ENCODE data around the gene TNN.
A peak's percentile ranks its signal among the peaks of the same experiment; 100 is the strongest.

TNN gene

GRCh38 chr1:175134500-175134899 is 66.9 kb downstream of the TNN start:
- Histone ChIP-seq H3K9me3 (ENCODE audit: control insufficient read depth in 5 of 5, low read length in 5 of 5) (no peaks in the 10 kb centered on the region), H3K36me3 (ENCODE audit: control insufficient read depth in 5 of 5, insufficient read depth in 5 of 5, low read length in 5 of 5) (no peaks in the 10 kb centered on the region), H3K9ac (ENCODE audit: low read length in 5 of 5) (no peak overlapping the region), H3K4me3 (ENCODE audit: low read depth in 1 of 5, low read length in 5 of 5) (no peak overlapping the region), H3K27me3 (ENCODE audit: control insufficient read depth in 5 of 5, insufficient read depth in 4 of 5, low read length in 5 of 5) (no peaks in the 10 kb centered on the region), H3K4me1 (ENCODE audit: control insufficient read depth in 5 of 5, insufficient read depth in 5 of 5, low read length in 5 of 5) (peaks cover 6 to 49% (median 38%) of the 10 kb centered on the region in 5 donors), H3K27ac (ENCODE audit: low read depth, low read length) (no peak overlapping the region)

GRCh38 chr1:175136246-175136645 is 68.6 kb downstream of the TNN start:
- no peak overlapping the region for H3K27ac ChIP-seq (ENCODE audit: low read depth, low read length)
- H3K27me3 ChIP-seq (ENCODE audit: control insufficient read depth in 5 of 5, insufficient read depth in 4 of 5, low read length in 5 of 5), result no peaks in the 10 kb centered on the region
- H3K9me3 ChIP-seq (ENCODE audit: control insufficient read depth in 5 of 5, low read length in 5 of 5), result no peaks in the 10 kb centered on the region
- H3K9ac ChIP-seq (ENCODE audit: low read length in 5 of 5), result no peak overlapping the region
- no peak overlapping the region for H3K4me3 ChIP-seq (ENCODE audit: low read depth in 1 of 5, low read length in 5 of 5)
- H3K4me1 ChIP-seq (ENCODE audit: control insufficient read depth in 5 of 5, insufficient read depth in 5 of 5, low read length in 5 of 5), result peaks cover 3 to 38% (median 24%) of the 10 kb centered on the region in 5 donors
- no peaks in the 10 kb centered on the region for H3K36me3 ChIP-seq (ENCODE audit: control insufficient read depth in 5 of 5, insufficient read depth in 5 of 5, low read length in 5 of 5)

- Histone ChIP-seq H3K4me1 (ENCODE audit: control insufficient read depth in 5 of 5, insufficient read depth in 5 of 5, low read length in 5 of 5) (peaks cover 0 to 36% (median 17%) of the 10 kb centered on the region in 5 donors), H3K4me3 (ENCODE audit: low read depth in 1 of 5, low read length in 5 of 5) (no peak overlapping the region), H3K9me3 (ENCODE audit: control insufficient read depth in 5 of 5, low read length in 5 of 5) (no peaks in the 10 kb centered on the region), H3K36me3 (ENCODE audit: control insufficient read depth in 5 of 5, insufficient read depth in 5 of 5, low read length in 5 of 5) (no peaks in the 10 kb centered on the region), H3K27me3 (ENCODE audit: control insufficient read depth in 5 of 5, insufficient read depth in 4 of 5, low read length in 5 of 5) (no peaks in the 10 kb centered on the region), H3K27ac (ENCODE audit: low read depth, low read length) (peak overlapping the region; percentile 57), H3K9ac (ENCODE audit: low read length in 5 of 5) (no peak overlapping the region)
Measured at GRCh38 chr1:175137369-175137768, 69.7 kb downstream of the TNN start.

GRCh38 chr1:175138579-175138978 is 70.9 kb downstream of the TNN start:
- Histone ChIP-seq H3K9ac (ENCODE audit: low read length in 5 of 5) (no peak overlapping the region), H3K36me3 (ENCODE audit: control insufficient read depth in 5 of 5, insufficient read depth in 5 of 5, low read length in 5 of 5) (no peaks in the 10 kb centered on the region), H3K4me3 (ENCODE audit: low read depth in 1 of 5, low read length in 5 of 5) (no peak overlapping the region), H3K27ac (ENCODE audit: low read depth, low read length) (no peak overlapping the region), H3K27me3 (ENCODE audit: control insufficient read depth in 5 of 5, insufficient read depth in 4 of 5, low read length in 5 of 5) (no peaks in the 10 kb centered on the region), H3K9me3 (ENCODE audit: control insufficient read depth in 5 of 5, low read length in 5 of 5) (no peaks in the 10 kb centered on the region), H3K4me1 (ENCODE audit: control insufficient read depth in 5 of 5, insufficient read depth in 5 of 5, low read length in 5 of 5) (peaks cover 0 to 32% (median 17%) of the 10 kb centered on the region in 5 donors)

- Histone ChIP-seq H3K27ac (ENCODE audit: low read depth, low read length) (no peak overlapping the region), H3K9ac (ENCODE audit: low read length in 5 of 5) (no peak overlapping the region), H3K9me3 (ENCODE audit: control insufficient read depth in 5 of 5, low read length in 5 of 5) (no peaks in the 10 kb centered on the region), H3K27me3 (ENCODE audit: control insufficient read depth in 5 of 5, insufficient read depth in 4 of 5, low read length in 5 of 5) (no peaks in the 10 kb centered on the region), H3K4me3 (ENCODE audit: low read depth in 1 of 5, low read length in 5 of 5) (no peak overlapping the region), H3K36me3 (ENCODE audit: control insufficient read depth in 5 of 5, insufficient read depth in 5 of 5, low read length in 5 of 5) (peaks cover 0 to 5% (median 0%) of the 10 kb centered on the region in 5 donors), H3K4me1 (ENCODE audit: control insufficient read depth in 5 of 5, insufficient read depth in 5 of 5, low read length in 5 of 5) (peaks cover 0 to 4% (median 0%) of the 10 kb centered on the region in 5 donors)
Measured at GRCh38 chr1:175145899-175146528, 78.4 kb downstream of the TNN start.

GRCh38 chr1:175146529-175147213 is 79.0 kb downstream of the TNN start:
- H3K27ac ChIP-seq (ENCODE audit: low read depth, low read length), result no peak overlapping the region
- H3K9ac ChIP-seq (ENCODE audit: low read length in 5 of 5), result no peak overlapping the region
- H3K27me3 ChIP-seq (ENCODE audit: control insufficient read depth in 5 of 5, insufficient read depth in 4 of 5, low read length in 5 of 5), result no peaks in the 10 kb centered on the region
- H3K4me1 ChIP-seq (ENCODE audit: control insufficient read depth in 5 of 5, insufficient read depth in 5 of 5, low read length in 5 of 5), result peaks cover 0 to 4% (median under 1%) of the 10 kb centered on the region in 5 donors
- H3K4me3 ChIP-seq (ENCODE audit: low read depth in 1 of 5, low read length in 5 of 5), result no peak overlapping the region
- H3K9me3 ChIP-seq (ENCODE audit: control insufficient read depth in 5 of 5, low read length in 5 of 5), result no peaks in the 10 kb centered on the region
- H3K36me3 ChIP-seq (ENCODE audit: control insufficient read depth in 5 of 5, insufficient read depth in 5 of 5, low read length in 5 of 5), result peaks cover 0 to 5% (median 0%) of the 10 kb centered on the region in 5 donors

- Histone ChIP-seq H3K27me3 (ENCODE audit: control insufficient read depth in 5 of 5, insufficient read depth in 4 of 5, low read length in 5 of 5) (no peaks in the 10 kb centered on the region), H3K9ac (ENCODE audit: low read length in 5 of 5) (no peak overlapping the region), H3K4me3 (ENCODE audit: low read depth in 1 of 5, low read length in 5 of 5) (no peak overlapping the region), H3K27ac (ENCODE audit: low read depth, low read length) (no peak overlapping the region), H3K36me3 (ENCODE audit: control insufficient read depth in 5 of 5, insufficient read depth in 5 of 5, low read length in 5 of 5) (peaks cover 0 to 5% (median 0%) of the 10 kb centered on the region in 5 donors), H3K9me3 (ENCODE audit: control insufficient read depth in 5 of 5, low read length in 5 of 5) (no peaks in the 10 kb centered on the region), H3K4me1 (ENCODE audit: control insufficient read depth in 5 of 5, insufficient read depth in 5 of 5, low read length in 5 of 5) (peaks cover 0 to 8% (median 4%) of the 10 kb centered on the region in 5 donors)
Measured at GRCh38 chr1:175147569-175147968, 79.9 kb downstream of the TNN start.

DNA sequence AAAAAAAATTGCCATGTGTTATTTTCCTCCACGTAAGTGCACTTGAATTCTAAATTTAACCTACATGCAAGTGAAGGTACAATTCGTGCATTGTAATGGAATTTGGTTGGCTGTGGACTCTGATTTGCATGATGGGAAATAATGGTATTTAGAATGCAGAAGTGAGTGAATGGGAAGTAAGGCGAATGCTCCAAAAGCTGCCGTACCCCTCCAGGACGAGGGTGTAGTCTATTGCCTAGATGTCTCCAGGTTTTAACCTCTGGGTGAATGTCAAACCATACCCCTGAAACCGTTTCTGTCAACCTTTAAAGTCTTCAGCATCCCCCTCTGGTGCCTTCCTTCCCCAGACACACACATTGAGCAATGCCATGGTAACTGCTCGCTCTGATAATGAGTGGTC is 80.4 kb downstream of the TNN start:
- H3K9ac ChIP-seq (ENCODE audit: low read length in 5 of 5), result no peak overlapping the region

DNA sequence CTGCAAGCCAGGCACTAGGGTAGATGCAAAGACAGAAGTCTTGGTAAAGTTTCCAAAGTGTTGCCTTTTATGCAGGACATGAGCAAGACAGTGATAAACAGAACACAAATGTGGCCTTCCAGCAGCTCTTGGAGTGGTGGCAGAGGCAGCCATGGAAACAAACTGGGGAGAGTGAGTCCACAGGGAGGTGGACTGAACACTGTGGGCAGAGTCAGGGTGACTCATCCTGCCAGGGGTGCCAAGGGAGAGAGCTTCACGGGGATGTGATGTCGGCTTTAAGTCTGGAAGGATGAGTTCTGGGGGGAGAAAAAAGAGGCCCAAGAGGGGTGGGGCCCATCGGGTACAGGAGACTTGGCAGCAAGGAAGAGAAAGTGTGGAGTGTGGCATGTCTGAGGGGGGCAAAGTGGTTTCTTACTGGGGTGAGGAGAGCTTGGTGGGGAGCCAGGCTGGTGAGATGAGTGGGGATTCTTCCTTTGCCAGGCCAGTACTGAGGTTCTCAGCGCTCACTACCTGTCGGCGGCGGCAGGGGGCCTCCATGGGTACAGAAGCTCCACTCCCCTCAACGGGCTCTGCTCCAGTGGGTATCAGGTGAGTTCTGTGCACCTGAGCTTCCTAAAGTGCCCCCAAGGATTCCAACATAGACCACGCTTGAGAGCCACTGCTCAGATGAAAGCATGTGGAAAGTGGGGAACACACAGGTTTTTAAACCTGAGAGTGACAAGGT is 83.1 kb downstream of the TNN start:
- Histone ChIP-seq H3K4me3 (ENCODE audit: low read depth in 1 of 5, low read length in 5 of 5) (no peak overlapping the region), H3K27me3 (ENCODE audit: control insufficient read depth in 5 of 5, insufficient read depth in 4 of 5, low read length in 5 of 5) (peaks cover 0 to 3% (median 0%) of the 10 kb centered on the region in 5 donors), H3K27ac (ENCODE audit: low read depth, low read length) (no peak overlapping the region), H3K9me3 (ENCODE audit: control insufficient read depth in 5 of 5, low read length in 5 of 5) (no peaks in the 10 kb centered on the region), H3K36me3 (ENCODE audit: control insufficient read depth in 5 of 5, insufficient read depth in 5 of 5, low read length in 5 of 5) (no peaks in the 10 kb centered on the region), H3K4me1 (ENCODE audit: control insufficient read depth in 5 of 5, insufficient read depth in 5 of 5, low read length in 5 of 5) (peaks cover 0 to 18% (median 4%) of the 10 kb centered on the region in 5 donors), H3K9ac (ENCODE audit: low read length in 5 of 5) (no peak overlapping the region)

More for the DNA sequence above, 80.4 kb downstream of the TNN start:
- H3K4me1 ChIP-seq (ENCODE audit: control insufficient read depth in 5 of 5, insufficient read depth in 5 of 5, low read length in 5 of 5), result peaks cover 0 to 8% (median 4%) of the 10 kb centered on the region in 5 donors
- no peaks in the 10 kb centered on the region for H3K27me3 ChIP-seq (ENCODE audit: control insufficient read depth in 5 of 5, insufficient read depth in 4 of 5, low read length in 5 of 5)
- H3K4me3 ChIP-seq (ENCODE audit: low read depth in 1 of 5, low read length in 5 of 5), result no peak overlapping the region
- H3K9me3 ChIP-seq (ENCODE audit: control insufficient read depth in 5 of 5, low read length in 5 of 5), result no peaks in the 10 kb centered on the region
- H3K27ac ChIP-seq (ENCODE audit: low read depth, low read length), result no peak overlapping the region
- peaks cover 0 to 5% (median 0%) of the 10 kb centered on the region in 5 donors for H3K36me3 ChIP-seq (ENCODE audit: control insufficient read depth in 5 of 5, insufficient read depth in 5 of 5, low read length in 5 of 5)

All from subcutaneous abdominal adipose tissue (tissue), 5 donors.